Frontal cortex (tissue), 4 donors: Measurements from ENCODE around the gene ACTC1. TPM values are rescaled to one million over a fixed set of nuclear protein-coding genes. Genes with fewer than 3 reads are reported as not detected.
"Not testable (repeated sequence)": the region's sequence is repeated elsewhere in the genome, so short reads cannot be mapped to it uniquely, and the experiment has no call there.

Source experiments
- DNase-seq, 2 donors: peaks; one replicate each; pipeline ENCODE4 v3.0.0; 2012; ENCODE audit warnings: low spot score in 2 of 2
- FAIRE-seq: peaks from 2 replicates; lab custom pipeline; 2012; peaks lifted over from hg19 to GRCh38; lab: Jason Lieb, UNC
- total RNA-seq: library from RNA; depleted of rRNA; stranded (reverse); fragments of >200 nt; gene quantifications from one replicate; pipeline ENCODE4 v1.2.3, GENCODE V29; 2014
- donor health status: control.
- donor health status: control.
- donor health status: control.

The ACTC1 gene
- 0.41 TPM for total RNA-seq

GRCh38 chr15:34795267-34796081 lies at the start of gene ACTC1:
Gene ACTC1 (minus strand): TSS chr15:34795549. CDS start chr15:34794808, 741 bp downstream.
- DNase-seq = peak; percentile 22 to 69
- FAIRE-seq = no peak

- DNase-seq (no peak), FAIRE-seq (no peak)
These were observed 45.9 kb upstream of the ACTC1 start for GRCh38 chr15:34841262-34841725.

DNA sequence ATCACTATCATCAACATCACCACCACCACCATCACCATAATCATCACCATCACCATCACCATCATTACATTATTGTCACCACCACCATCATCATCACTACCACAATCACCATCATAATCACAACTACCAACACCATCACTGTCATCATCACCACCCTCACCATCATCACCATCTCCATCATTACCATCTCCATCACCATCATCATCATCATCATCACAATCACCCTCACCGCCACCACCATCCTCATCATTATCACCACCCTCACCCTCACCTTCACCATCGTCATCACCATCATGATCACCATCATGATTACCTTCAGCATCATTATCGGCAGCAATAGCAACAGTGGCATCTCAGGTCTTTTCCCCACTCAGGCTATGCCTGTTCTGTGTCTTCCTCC lies 42.9 kb upstream of the ACTC1 start:
- no peak for DNase-seq
- FAIRE-seq = no peak

- no peak for DNase-seq
These were observed 42.1 kb upstream of the ACTC1 start for GRCh38 chr15:34837246-34838016.

DNA sequence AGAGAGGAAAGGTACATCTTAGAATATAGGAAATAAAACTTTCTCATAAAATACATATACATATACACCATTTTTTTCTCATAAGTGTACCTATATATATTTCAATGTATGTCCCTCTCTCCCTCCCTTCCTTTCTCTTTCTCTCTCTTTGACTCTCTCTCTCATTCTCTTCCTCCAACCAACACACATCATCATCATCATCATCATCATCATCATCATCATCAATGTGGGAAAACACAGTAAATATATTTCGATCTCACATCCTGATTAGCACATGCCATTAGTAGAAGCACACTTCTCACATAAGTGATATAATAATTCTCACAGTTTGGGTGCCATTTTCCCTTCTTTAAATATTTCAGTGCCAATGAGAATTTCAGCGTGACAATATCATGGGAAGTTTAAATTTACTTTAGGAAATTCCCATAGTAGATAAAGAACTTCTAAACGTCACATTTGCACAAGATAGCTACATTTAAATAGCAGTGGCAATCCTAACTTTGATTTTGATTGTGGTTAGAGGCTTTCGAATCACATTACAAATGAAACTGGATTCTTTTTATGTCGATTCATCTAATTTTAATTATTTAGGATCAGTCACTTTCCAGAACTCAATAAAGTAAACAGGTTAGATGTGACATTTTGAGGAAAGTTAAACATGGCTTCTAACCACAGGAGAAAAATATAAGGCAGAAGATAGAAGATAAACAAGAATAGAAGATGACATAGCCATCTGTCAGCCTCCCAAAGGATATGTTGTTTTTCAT lies 33.0 kb upstream of the ACTC1 start:
- no peak for DNase-seq
- FAIRE-seq = no peak

More at GRCh38 chr15:34837246-34838016, 42.1 kb upstream of the ACTC1 start:
- FAIRE-seq = no peak

- DNase-seq (no peak), FAIRE-seq (no peak)
These were observed 26.5 kb upstream of the ACTC1 start for GRCh38 chr15:34821831-34822230.

DNA sequence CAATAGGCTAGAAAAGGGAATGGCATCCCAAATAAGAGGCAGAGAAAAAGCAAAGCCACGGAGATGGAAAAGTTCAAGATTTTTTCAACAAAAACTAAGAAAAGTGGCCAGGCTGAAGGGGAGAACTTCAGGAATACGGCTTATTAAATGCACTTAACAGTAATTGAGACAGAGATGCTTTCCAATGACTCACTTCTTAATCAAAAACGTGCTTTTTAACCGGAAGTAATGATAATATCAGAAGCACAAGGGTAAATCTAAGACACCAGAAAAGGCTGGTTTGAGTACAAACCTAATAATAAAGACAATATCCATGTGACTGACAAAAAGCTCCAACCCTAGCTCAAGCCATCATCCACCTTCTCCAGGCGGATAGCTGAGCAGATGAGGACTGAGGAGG lies 24.8 kb upstream of the ACTC1 start:
- DNase-seq (no peak), FAIRE-seq (no peak)

DNA sequence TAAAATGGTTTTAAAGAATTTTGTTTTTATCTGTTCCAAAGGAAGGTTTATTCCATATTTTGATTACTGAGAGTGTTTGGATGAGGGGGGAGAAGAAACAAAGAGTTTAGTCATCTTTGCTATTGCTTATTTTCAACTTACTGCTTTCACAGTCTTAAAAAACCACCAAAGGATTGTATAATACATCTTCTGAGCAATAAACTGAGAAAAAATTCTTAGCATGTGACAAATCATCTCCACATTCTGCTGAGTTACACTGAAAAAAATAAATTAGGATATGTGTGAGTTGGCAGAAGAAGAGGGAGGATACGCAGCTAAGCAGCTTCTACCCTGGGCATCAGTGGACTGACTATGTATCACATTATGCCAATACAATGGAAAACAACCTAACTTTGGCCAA lies 23.2 kb upstream of the ACTC1 start:
- no peak for DNase-seq
- no peak for FAIRE-seq

GRCh38 chr15:34815836-34816235 lies 20.5 kb upstream of the ACTC1 start:
- DNase-seq (no peak), FAIRE-seq (no peak)

- FAIRE-seq = no peak
These were observed 18.3 kb upstream of the ACTC1 start for GRCh38 chr15:34813446-34814190.

DNA sequence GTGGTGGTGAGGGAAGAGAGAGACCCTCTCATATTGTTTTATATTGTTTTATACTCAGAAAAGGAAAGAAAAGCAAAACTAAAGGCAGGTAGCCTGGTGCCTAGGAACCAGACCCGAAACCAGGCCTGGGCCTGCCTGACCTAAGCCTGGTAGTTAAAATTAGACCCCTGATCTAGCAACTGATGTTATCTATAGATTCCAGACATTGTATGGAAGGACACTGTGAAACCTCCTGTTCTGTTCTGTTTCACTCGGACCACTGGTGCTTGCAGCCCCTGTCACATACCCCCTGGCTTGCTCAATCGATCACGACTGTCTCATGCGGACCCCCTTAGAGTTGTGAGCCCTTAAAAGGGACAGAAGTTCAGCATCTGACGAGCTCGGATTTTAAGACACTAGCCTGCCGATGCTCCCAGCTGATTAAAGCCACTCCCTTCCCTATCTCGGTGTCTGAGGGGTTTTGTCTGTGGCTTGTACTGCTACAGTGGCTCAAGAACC lies 17.6 kb upstream of the ACTC1 start:
- not testable (repeated sequence) for DNase-seq, FAIRE-seq

More at GRCh38 chr15:34813446-34814190, 18.3 kb upstream of the ACTC1 start:
- DNase-seq = no peak

- DNase-seq = no peak
- FAIRE-seq = no peak
These were observed 17.0 kb upstream of the ACTC1 start for GRCh38 chr15:34812369-34812768.

GRCh38 chr15:34810443-34811129 lies 15.2 kb upstream of the ACTC1 start:
- FAIRE-seq = no peak
- no peak for DNase-seq

DNA sequence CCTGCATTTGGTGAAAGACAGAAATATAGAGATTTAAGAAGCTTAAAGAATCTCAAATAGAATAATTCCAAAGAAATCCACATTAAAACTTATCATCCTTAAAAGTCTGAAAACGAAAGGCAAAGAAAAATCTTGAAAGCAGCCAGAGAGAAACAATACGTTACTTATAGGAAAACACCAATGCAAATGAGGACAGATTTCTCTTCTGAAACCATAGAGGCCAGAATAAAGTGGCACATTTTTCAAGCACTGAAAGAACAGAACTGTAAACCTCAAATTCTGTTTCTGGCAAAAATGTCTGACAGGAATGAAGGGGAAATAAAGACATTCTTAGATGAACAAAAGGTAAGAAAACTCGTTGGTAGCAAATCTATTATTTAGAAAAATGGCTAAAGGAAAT lies 13.8 kb upstream of the ACTC1 start:
- FAIRE-seq = no peak
- DNase-seq = no peak

DNA sequence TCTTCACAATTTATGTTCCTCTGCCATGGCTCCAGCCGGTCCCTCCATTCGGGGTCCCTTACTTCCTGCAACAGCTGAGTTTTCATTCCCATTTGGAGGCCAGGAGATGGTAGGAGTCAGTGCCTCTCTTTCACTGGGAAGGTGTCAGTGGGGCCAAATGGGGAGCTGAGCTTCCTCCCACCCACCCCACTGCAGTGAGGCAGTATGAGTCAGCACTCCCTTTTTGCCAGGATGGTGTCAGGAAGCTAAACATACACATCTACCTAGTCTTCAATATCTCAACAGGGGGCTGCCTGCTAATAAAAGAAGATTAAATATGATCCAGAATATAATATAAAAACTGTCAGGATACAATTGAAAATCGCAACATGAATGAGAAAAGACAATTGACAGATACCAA lies 12.7 kb upstream of the ACTC1 start:
- no peak for FAIRE-seq
- no peak for DNase-seq

GRCh38 chr15:34807241-34807640 lies 11.9 kb upstream of the ACTC1 start:
- not testable (repeated sequence) for FAIRE-seq, DNase-seq

GRCh38 chr15:34804776-34805175 lies 9.4 kb upstream of the ACTC1 start:
- DNase-seq = no peak
- FAIRE-seq = no peak

DNA sequence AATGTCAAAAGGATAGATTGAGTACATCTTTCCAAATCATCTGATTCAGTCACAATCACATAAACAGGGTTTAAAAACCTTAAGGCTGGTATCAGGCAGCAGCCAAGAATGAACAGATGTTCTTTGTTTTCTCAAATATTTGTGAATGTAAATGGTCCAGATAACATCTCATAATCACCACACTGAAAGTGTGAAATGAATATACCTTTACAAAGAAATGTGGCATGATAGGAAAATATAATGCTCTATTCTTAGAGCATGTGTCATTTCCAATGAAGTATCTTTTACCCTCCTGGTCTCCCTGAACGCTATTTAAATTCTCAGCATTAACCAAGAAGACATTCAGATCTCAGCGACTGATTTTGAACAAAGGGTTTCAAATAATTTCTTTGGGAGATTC lies 8.8 kb upstream of the ACTC1 start:
- DNase-seq = no peak
- no peak for FAIRE-seq
